Measurements from ENCODE around the gene GPR183. TPM values are rescaled to one million over a fixed set of nuclear protein-coding genes. Genes with fewer than 3 reads are reported as not detected.

The GPR183 gene
- total RNA-seq, 1 experiment from 2014 or later, result not detected

DNA sequence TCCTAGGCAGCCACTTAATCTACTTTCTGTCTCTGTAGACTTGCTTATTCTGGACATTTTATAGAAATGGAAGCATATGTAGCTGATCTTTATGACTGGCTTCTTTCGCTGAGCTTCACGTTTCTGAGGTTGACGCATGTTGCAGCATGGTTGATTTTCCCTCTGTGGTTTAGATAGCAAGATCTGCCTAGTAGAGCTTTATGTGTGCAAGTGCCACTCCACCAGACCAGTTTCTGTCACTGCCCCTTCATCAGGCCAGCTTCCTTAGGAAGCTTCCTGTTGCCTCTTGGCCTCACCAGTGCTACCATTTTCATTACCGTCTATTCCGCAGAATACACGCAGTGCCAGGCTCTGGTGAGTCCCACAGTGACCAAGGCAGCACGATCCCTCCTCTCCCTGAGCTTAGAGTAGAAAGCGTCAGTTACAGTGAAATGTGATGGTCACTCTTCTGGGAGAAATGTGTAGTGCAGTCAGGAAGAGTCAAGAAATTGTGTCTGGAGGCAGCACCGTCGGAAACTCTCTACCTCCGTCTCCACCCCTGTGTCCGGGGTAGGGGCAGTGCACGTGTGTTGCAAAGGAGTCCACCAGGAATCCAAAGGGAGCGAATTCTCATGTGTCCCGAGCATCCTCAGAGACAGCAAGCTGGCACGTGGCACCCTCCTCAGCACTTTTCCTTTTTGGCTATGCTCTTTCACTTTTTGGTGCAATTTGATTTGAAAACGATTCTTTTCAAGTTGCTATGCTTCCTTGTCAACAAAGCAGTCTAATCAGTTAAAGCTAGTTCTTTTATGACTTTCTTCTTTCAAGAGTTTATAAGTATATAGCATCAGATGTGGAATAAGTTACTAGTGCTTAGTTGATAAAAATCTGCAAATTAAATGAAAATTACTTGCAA is 45.4 kb upstream of the GPR183 start:
- H3K27ac Mint-ChIP-seq (ENCODE audit: low read depth, unreplicated experiment), result no peak overlapping the region
- intact Hi-C loops (cut with micrococcal nuclease), result no loop called here
- H3K36me3 Mint-ChIP-seq (ENCODE audit: insufficient read depth, unreplicated experiment), result peaks cover 34% of the 10 kb centered on the region
- H3K4me1 Mint-ChIP-seq (ENCODE audit: insufficient read depth, unreplicated experiment), result no peaks in the 10 kb centered on the region
- TF ChIP-seq, protein P1, sequence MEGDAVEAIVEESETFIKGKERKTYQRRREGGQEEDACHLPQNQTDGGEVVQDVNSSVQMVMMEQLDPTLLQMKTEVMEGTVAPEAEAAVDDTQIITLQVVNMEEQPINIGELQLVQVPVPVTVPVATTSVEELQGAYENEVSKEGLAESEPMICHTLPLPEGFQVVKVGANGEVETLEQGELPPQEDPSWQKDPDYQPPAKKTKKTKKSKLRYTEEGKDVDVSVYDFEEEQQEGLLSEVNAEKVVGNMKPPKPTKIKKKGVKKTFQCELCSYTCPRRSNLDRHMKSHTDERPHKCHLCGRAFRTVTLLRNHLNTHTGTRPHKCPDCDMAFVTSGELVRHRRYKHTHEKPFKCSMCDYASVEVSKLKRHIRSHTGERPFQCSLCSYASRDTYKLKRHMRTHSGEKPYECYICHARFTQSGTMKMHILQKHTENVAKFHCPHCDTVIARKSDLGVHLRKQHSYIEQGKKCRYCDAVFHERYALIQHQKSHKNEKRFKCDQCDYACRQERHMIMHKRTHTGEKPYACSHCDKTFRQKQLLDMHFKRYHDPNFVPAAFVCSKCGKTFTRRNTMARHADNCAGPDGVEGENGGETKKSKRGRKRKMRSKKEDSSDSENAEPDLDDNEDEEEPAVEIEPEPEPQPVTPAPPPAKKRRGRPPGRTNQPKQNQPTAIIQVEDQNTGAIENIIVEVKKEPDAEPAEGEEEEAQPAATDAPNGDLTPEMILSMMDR (IDR thresholded peaks at IDR 0.05; ENCODE audit: unreplicated experiment), result no peak
- POLR2A ChIA-PET, result no interaction called here
- H3K27me3 Mint-ChIP-seq (ENCODE audit: insufficient read depth, unreplicated experiment), result no peaks in the 10 kb centered on the region
- CTCF ChIA-PET, result interaction anchor here (0.5 to 1.3 kb wide), 5 partner anchors 13 to 120 kb away, joined by 3 to 4 read pairs (median 3); no protein-coding TSS in a partner anchor
- BruUV-seq (replicated peaks), result no TSS peak
- H3K4me3 Mint-ChIP-seq (ENCODE audit: unreplicated experiment), result no peak overlapping the region
- no peak for DNase-seq (ENCODE audit: unreplicated experiment)
- H3K9me3 Mint-ChIP-seq (ENCODE audit: unreplicated experiment), result no peaks in the 10 kb centered on the region

DNA sequence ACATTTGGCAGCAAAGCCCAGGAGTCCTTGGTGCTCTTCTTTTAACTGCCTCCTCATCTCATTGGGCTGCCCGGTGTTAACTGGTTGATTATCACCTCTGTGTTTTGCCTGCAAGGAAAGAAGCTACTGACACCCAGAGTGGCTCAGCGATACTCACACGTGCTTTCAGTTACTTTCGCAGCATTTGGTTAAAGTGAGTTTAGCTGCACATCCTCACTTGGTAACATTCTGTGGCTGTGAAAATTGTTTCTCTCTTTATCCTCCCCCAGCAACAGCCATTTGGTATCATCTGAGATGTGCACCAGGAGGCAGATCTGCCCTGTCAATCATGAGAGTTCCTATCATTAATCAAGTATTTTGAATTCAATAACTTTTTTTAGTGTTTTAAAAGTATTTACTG is 44.6 kb upstream of the GPR183 start:
- no peaks in the 10 kb centered on the region for H3K27me3 Mint-ChIP-seq (ENCODE audit: insufficient read depth, unreplicated experiment)
- POLR2A ChIA-PET, result no interaction called here
- intact Hi-C loops (cut with micrococcal nuclease), result no loop called here
- no peaks in the 10 kb centered on the region for H3K4me1 Mint-ChIP-seq (ENCODE audit: insufficient read depth, unreplicated experiment)
- BruUV-seq (replicated peaks), result no TSS peak
- CTCF ChIA-PET, result interaction anchor here (0.6 to 1.3 kb wide), 3 partner anchors 25 to 84 kb away, joined by 3 to 4 read pairs (median 3); no protein-coding TSS in a partner anchor
- TF ChIP-seq, protein P1 (IDR thresholded peaks at IDR 0.05; ENCODE audit: unreplicated experiment), result no peak
- no peak overlapping the region for H3K4me3 Mint-ChIP-seq (ENCODE audit: unreplicated experiment)
- H3K27ac Mint-ChIP-seq (ENCODE audit: low read depth, unreplicated experiment), result no peak overlapping the region
- DNase-seq (ENCODE audit: unreplicated experiment), result no peak
- peaks cover 42% of the 10 kb centered on the region for H3K36me3 Mint-ChIP-seq (ENCODE audit: insufficient read depth, unreplicated experiment)
- no peaks in the 10 kb centered on the region for H3K9me3 Mint-ChIP-seq (ENCODE audit: unreplicated experiment)

DNA sequence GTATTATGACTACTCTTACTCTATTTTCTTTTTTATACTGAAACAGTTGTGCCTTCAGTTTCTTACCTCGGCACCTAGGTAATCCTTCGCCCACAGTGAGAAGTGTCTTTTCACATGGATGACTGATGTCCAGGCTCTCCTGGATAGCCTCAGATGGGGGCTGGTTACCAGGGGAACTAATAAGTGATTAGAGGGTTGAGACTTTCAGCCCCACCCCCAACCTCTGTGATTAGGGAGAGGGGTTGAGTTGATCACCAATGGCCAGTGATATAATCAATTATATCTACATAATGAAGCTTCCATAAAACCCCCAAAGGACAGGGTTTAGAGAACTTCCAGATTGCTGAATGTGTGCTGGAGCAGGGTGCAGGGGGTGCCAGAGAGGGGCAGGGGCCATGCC is 43.0 kb upstream of the GPR183 start:
- BruUV-seq (replicated peaks), result no TSS peak
- POLR2A ChIA-PET, result no interaction called here

DNA sequence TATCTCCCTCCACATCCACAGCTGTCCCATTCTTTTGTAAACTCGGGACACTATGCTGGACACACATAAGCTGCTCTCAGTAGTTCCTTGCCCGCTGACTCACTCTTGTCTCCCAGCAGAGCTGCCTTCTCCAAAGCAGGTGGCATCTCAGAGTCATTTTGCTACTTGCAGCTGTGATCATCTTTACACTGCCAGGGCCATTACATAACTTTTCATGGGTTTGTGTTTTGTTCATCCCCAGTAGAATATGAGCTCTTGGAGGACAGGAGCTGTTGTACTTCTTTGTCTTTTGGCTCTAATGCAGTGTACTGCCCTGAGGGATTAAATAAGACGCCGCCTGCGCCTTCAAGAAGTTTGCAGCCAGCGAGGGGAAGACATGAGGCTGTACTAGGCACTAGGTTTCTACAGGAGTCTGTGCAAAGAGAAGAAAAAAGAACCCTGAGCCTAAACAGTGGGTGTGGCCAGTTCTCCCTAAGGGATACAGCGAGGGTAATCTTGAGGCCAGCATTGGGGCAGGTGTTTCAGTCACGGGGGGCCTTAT is 40.8 kb upstream of the GPR183 start:
- no peak for DNase-seq (ENCODE audit: unreplicated experiment)
- H3K4me3 Mint-ChIP-seq (ENCODE audit: unreplicated experiment), result no peak overlapping the region
- no TSS peak for BruUV-seq (replicated peaks)
- H3K36me3 Mint-ChIP-seq (ENCODE audit: insufficient read depth, unreplicated experiment), result peaks cover 50% of the 10 kb centered on the region
- no peaks in the 10 kb centered on the region for H3K9me3 Mint-ChIP-seq (ENCODE audit: unreplicated experiment)
- no peaks in the 10 kb centered on the region for H3K27me3 Mint-ChIP-seq (ENCODE audit: insufficient read depth, unreplicated experiment)
- CTCF ChIA-PET, result interaction anchor here (1.4 to 1.5 kb wide), 2 partner anchors 24 to 78 kb away, joined by 3 read pairs; no protein-coding TSS in a partner anchor
- intact Hi-C loops (cut with micrococcal nuclease), result no loop called here
- POLR2A ChIA-PET, result no interaction called here
- no peak overlapping the region for H3K27ac Mint-ChIP-seq (ENCODE audit: low read depth, unreplicated experiment)
- TF ChIP-seq, protein P1 (IDR thresholded peaks at IDR 0.05; ENCODE audit: unreplicated experiment), result no peak
- H3K4me1 Mint-ChIP-seq (ENCODE audit: insufficient read depth, unreplicated experiment), result no peaks in the 10 kb centered on the region

More for the DNA sequence above, 43.0 kb upstream of the GPR183 start:
- H3K4me1 Mint-ChIP-seq (ENCODE audit: insufficient read depth, unreplicated experiment), result no peaks in the 10 kb centered on the region
- CTCF ChIA-PET, result no interaction called here
- H3K36me3 Mint-ChIP-seq (ENCODE audit: insufficient read depth, unreplicated experiment), result peaks cover 50% of the 10 kb centered on the region
- H3K9me3 Mint-ChIP-seq (ENCODE audit: unreplicated experiment), result no peaks in the 10 kb centered on the region
- no peak for DNase-seq (ENCODE audit: unreplicated experiment)
- TF ChIP-seq, protein P1 (IDR thresholded peaks at IDR 0.05; ENCODE audit: unreplicated experiment), result no peak
- no peak overlapping the region for H3K27ac Mint-ChIP-seq (ENCODE audit: low read depth, unreplicated experiment)
- intact Hi-C loops (cut with micrococcal nuclease), result no loop called here
- H3K27me3 Mint-ChIP-seq (ENCODE audit: insufficient read depth, unreplicated experiment), result no peaks in the 10 kb centered on the region
- no peak overlapping the region for H3K4me3 Mint-ChIP-seq (ENCODE audit: unreplicated experiment)

Measured in MCF 10A (cell line).